ENCODE results near the gene ATP5ME.

DNA sequence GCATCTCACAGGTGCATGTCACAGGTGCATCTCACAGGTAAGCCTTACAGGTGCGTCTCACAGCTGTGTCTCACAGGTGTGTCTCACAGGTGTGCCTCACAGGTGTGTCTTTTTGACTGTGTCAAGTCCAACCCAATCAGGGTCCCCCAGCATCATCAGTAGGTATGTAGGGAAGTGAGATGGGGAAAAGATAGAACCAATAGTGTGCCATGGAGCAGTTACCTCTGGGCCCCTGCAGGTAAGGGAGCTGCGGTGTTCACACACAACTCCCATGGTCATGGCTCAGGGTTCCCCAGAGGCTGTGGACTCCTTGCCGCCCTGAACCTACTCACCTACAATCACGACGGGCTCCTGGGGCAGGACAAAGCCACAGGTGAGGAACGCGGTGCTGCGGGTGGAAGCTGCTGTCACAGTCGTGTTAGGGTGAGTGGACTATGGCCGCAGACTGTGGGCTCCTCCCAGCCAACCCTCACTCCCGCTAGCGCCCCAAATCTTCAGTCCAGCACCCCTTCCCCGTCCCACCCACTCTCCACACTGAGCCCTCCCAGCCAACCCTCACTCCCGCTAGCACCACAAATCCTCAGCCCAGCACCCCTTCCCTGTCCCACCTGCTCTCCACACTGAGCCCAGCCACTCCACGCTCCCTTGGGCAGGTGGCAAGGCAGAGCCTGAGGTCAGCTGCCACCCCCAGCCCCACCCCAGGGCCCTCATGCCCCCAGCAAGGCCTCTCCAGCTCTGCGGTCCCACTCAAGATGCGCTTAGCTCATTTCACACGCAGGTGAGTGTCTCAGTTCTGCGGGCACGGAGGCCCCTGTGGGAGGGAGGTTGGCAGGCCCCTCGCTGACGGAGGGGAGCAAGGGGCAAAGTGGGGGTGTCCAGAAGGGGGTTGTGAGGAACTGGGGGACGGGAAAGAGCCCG lies 50.8 kb downstream of the ATP5ME start:
- TF ChIP-seq, protein P1, sequence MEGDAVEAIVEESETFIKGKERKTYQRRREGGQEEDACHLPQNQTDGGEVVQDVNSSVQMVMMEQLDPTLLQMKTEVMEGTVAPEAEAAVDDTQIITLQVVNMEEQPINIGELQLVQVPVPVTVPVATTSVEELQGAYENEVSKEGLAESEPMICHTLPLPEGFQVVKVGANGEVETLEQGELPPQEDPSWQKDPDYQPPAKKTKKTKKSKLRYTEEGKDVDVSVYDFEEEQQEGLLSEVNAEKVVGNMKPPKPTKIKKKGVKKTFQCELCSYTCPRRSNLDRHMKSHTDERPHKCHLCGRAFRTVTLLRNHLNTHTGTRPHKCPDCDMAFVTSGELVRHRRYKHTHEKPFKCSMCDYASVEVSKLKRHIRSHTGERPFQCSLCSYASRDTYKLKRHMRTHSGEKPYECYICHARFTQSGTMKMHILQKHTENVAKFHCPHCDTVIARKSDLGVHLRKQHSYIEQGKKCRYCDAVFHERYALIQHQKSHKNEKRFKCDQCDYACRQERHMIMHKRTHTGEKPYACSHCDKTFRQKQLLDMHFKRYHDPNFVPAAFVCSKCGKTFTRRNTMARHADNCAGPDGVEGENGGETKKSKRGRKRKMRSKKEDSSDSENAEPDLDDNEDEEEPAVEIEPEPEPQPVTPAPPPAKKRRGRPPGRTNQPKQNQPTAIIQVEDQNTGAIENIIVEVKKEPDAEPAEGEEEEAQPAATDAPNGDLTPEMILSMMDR (IDR thresholded peaks at IDR 0.05): no peak
- TF ChIP-seq SIN3A (IDR thresholded peaks at IDR 0.05; ENCODE audit: borderline replicate concordance, low read depth, low read length) (no peak), GABPA (IDR thresholded peaks at IDR 0.05; ENCODE audit: low read depth) (no peak), NFIC (IDR thresholded peaks at IDR 0.05; ENCODE audit: borderline replicate concordance) (no peak), RCOR1 (IDR thresholded peaks at IDR 0.05; ENCODE audit: low read length) (no peak), TEAD4 (IDR thresholded peaks at IDR 0.05; ENCODE audit: borderline replicate concordance, insufficient read depth) (no peak), GATA2 (CRISPR knock-in tag; IDR thresholded peaks at IDR 0.05) (no peak), POLR2AphosphoS5 (IDR thresholded peaks at IDR 0.05; ENCODE audit: low read depth, low read length) (no peak)
- TF ChIP-seq, protein P2, sequence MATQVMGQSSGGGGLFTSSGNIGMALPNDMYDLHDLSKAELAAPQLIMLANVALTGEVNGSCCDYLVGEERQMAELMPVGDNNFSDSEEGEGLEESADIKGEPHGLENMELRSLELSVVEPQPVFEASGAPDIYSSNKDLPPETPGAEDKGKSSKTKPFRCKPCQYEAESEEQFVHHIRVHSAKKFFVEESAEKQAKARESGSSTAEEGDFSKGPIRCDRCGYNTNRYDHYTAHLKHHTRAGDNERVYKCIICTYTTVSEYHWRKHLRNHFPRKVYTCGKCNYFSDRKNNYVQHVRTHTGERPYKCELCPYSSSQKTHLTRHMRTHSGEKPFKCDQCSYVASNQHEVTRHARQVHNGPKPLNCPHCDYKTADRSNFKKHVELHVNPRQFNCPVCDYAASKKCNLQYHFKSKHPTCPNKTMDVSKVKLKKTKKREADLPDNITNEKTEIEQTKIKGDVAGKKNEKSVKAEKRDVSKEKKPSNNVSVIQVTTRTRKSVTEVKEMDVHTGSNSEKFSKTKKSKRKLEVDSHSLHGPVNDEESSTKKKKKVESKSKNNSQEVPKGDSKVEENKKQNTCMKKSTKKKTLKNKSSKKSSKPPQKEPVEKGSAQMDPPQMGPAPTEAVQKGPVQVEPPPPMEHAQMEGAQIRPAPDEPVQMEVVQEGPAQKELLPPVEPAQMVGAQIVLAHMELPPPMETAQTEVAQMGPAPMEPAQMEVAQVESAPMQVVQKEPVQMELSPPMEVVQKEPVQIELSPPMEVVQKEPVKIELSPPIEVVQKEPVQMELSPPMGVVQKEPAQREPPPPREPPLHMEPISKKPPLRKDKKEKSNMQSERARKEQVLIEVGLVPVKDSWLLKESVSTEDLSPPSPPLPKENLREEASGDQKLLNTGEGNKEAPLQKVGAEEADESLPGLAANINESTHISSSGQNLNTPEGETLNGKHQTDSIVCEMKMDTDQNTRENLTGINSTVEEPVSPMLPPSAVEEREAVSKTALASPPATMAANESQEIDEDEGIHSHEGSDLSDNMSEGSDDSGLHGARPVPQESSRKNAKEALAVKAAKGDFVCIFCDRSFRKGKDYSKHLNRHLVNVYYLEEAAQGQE (IDR thresholded peaks at IDR 0.05; ENCODE audit: low read depth, low read length): no peak
- TF ChIP-seq, protein P3, sequence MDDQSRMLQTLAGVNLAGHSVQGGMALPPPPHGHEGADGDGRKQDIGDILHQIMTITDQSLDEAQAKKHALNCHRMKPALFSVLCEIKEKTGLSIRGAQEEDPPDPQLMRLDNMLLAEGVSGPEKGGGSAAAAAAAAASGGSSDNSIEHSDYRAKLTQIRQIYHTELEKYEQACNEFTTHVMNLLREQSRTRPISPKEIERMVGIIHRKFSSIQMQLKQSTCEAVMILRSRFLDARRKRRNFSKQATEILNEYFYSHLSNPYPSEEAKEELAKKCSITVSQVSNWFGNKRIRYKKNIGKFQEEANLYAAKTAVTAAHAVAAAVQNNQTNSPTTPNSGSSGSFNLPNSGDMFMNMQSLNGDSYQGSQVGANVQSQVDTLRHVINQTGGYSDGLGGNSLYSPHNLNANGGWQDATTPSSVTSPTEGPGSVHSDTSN (IDR thresholded peaks at IDR 0.05): no peak

All from SK-N-SH (cell line).